Measurements from ENCODE around the gene TDP2. TPM values are rescaled to one million over a fixed set of nuclear protein-coding genes. Genes with fewer than 3 reads are reported as not detected.

TDP2 gene
- total RNA-seq, 1 donor from 2014 or later: 44.6 TPM

DNA sequence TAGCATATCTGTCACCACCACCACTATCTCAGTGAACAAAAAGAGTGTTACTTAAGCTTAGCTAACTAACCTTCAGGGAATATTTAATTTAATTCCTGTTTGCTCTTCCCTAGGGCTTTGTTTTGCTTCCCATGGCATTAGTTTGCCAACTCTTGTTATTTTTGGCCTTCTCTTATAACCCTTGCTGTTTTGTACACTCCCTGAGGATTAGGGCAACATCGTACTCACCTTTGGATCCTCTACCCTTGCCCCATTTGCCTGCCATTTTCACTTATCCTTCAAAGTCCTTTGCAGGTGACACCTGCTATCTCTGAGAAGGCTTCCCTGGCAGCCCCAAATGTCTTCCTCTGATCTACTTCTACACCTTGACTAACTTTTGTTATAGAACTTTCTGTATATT lies 23.9 kb upstream of the TDP2 start:
- Mint-ChIP-seq H3K4me3 (no peak overlapping the region), H3K9me3 (no peaks in the 10 kb centered on the region), H3K36me3 (ENCODE audit: low read depth) (peaks cover 3% of the 10 kb centered on the region), H3K27ac (ENCODE audit: unreplicated experiment) (peak overlapping the region; percentile 44), H3K4me1 (no peaks in the 10 kb centered on the region), H3K27me3 (ENCODE audit: low read depth) (no peaks in the 10 kb centered on the region)
- no peak for DNase-seq (ENCODE audit: low read depth, low spot score)
- TF ChIP-seq, protein P1, sequence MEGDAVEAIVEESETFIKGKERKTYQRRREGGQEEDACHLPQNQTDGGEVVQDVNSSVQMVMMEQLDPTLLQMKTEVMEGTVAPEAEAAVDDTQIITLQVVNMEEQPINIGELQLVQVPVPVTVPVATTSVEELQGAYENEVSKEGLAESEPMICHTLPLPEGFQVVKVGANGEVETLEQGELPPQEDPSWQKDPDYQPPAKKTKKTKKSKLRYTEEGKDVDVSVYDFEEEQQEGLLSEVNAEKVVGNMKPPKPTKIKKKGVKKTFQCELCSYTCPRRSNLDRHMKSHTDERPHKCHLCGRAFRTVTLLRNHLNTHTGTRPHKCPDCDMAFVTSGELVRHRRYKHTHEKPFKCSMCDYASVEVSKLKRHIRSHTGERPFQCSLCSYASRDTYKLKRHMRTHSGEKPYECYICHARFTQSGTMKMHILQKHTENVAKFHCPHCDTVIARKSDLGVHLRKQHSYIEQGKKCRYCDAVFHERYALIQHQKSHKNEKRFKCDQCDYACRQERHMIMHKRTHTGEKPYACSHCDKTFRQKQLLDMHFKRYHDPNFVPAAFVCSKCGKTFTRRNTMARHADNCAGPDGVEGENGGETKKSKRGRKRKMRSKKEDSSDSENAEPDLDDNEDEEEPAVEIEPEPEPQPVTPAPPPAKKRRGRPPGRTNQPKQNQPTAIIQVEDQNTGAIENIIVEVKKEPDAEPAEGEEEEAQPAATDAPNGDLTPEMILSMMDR (conservative IDR thresholded peaks at IDR 0.05): no peak

DNA sequence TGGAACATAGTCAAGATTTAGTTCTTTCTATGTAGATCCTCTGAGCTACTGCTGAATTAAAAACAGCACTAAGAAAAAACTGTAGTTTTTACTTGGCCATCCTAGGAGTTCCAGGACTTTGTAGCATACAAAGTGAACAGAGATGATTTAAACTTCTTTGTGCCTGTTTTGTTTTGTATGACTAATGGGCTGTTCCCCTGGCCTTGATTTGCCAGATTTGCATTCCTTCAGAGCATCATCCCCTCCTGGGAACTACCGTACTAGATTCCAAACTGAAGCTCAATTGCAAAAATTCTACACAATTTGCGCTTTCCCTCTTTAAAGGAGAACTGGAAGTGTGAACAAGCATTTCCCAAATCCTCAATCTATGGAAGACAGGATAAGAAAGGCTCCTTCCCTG lies 23.3 kb upstream of the TDP2 start:
- TF ChIP-seq, protein P1 (conservative IDR thresholded peaks at IDR 0.05): no peak
- Mint-ChIP-seq H3K4me3 (no peak overlapping the region), H3K36me3 (ENCODE audit: low read depth) (peaks cover 3% of the 10 kb centered on the region), H3K4me1 (no peaks in the 10 kb centered on the region), H3K9me3 (no peaks in the 10 kb centered on the region), H3K27me3 (ENCODE audit: low read depth) (no peaks in the 10 kb centered on the region), H3K27ac (ENCODE audit: unreplicated experiment) (no peak overlapping the region)
- no peak for DNase-seq (ENCODE audit: low read depth, low spot score)

DNA sequence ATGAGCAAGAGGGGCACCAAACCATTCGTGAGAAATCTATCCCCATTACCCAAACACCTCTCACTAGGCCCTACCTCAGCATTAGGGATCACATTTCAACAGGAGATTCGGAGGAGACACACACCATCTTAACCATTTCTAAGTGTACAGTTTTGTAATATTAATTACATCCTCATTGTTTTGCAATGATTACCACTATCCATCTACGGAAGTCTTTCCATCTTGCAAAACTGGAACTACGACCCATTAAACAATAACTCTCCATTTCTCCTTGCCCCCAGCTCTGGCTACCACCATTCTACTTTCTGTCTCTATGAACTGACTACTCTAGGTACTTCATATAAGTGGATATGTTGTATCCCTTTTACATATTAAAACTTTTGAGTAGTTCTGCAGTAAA lies 20.2 kb upstream of the TDP2 start:
- DNase-seq (ENCODE audit: low read depth, low spot score): no peak
- Mint-ChIP-seq H3K36me3 (ENCODE audit: low read depth) (peaks cover 9% of the 10 kb centered on the region), H3K27ac (ENCODE audit: unreplicated experiment) (no peak overlapping the region), H3K9me3 (no peaks in the 10 kb centered on the region), H3K27me3 (ENCODE audit: low read depth) (no peaks in the 10 kb centered on the region), H3K4me1 (peaks cover 6% of the 10 kb centered on the region), H3K4me3 (no peak overlapping the region)
- TF ChIP-seq, protein P1 (conservative IDR thresholded peaks at IDR 0.05): no peak

DNA sequence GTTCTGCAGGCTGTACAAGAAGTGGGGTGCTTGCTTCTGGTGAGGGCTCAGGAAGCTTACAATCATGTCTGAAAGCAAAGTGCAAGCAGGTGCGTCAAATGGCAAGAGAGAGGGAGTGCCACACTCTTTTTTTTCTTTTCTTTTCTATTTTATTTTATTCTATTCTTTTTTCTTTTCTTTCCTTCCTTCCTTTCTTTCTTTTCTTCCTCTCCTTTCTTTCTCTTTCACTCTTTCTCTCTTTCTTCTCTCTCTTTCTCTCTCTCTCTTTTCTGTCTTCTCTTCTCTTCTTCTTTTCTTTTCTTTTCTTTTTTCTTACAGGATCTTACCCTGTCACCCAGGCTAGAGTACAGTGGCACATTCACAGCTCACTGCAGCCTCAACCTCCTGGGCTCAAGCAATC lies 19.7 kb upstream of the TDP2 start:
- Mint-ChIP-seq H3K27me3 (ENCODE audit: low read depth) (no peaks in the 10 kb centered on the region), H3K4me3 (no peak overlapping the region), H3K27ac (ENCODE audit: unreplicated experiment) (no peak overlapping the region), H3K9me3 (no peaks in the 10 kb centered on the region), H3K4me1 (peaks cover 6% of the 10 kb centered on the region), H3K36me3 (ENCODE audit: low read depth) (peaks cover 13% of the 10 kb centered on the region)
- no peak for DNase-seq (ENCODE audit: low read depth, low spot score)
- TF ChIP-seq, protein P1 (conservative IDR thresholded peaks at IDR 0.05): no peak

DNA sequence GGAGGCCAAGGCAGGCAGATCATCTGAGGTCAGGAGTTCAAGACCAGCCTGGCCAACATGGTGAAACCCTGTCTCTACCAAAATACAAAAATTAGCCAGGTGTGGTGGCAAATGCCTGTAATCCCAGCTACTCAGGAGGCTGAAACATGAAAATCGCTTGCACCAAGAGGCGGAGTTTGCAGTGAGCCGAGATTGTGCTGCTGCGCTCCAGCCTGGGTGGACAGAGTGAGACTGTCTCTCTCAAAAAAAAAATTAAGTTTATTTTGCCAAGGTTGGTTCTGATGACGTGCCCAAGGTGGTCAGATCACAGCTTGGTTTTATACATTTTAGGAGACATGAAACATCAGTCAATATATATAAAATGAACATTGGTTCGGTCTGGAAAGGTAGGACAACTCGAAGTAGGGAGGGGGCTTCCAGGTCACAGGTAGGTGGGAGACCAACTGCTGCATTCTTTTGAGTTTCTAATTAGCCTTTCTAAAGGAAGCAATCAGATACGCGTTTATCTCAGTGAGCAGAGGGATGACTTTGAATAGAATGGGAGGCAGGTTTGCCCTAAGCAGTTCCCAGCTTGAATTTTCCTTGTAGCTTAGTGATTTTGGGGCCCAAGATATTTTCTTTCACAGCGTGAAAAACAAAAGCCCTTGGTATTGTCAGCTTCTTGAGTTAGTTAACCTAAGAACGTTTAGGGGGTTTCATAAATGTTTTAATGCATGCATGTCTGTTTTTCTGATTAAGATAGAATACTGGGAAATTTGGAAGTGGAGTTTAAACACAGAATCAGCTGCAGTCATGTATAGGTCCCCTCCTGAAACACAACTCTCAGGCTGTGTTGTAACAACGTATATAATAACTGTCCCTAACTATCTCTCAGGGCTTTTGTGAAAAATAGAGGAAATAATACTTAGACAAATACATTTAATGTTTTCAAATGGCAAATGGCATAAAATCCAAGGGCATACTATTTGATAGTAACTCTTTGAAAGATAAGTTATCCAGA lies 16.9 kb upstream of the TDP2 start:
- peaks cover 23% of the 10 kb centered on the region for H3K36me3 Mint-ChIP-seq (ENCODE audit: low read depth)
- TF ChIP-seq, protein P1 (conservative IDR thresholded peaks at IDR 0.05): no peak
- no peak overlapping the region for H3K27ac Mint-ChIP-seq (ENCODE audit: unreplicated experiment)
- peaks cover 5% of the 10 kb centered on the region for H3K9me3 Mint-ChIP-seq
- DNase-seq (ENCODE audit: low read depth, low spot score): no peak
- H3K4me1 Mint-ChIP-seq: peaks cover 6% of the 10 kb centered on the region
- H3K27me3 Mint-ChIP-seq (ENCODE audit: low read depth): no peaks in the 10 kb centered on the region
- no peak overlapping the region for H3K4me3 Mint-ChIP-seq

Measured in neural crest cell (in vitro differentiated cells).